ENCODE data around the gene ATP5ME.

- TF ChIP-seq CTCF (IDR thresholded peaks at IDR 0.05; ENCODE audit: low read depth, low read length, missing input control) (no peak), RAD21 (IDR thresholded peaks at IDR 0.05) (no peak), JUND (IDR thresholded peaks at IDR 0.05) (no peak), REST (IDR thresholded peaks at IDR 0.05) (no peak), EGR1 (IDR thresholded peaks at IDR 0.05; ENCODE audit: low read depth in 2 of 2) (no peak), YY1 (IDR thresholded peaks at IDR 0.05) (no peak), FOXA1 (IDR thresholded peaks at IDR 0.05) (no peak), GABPA (IDR thresholded peaks at IDR 0.05 in 1 of 2, conservative IDR thresholded peaks at IDR 0.05 in 1 of 2) (no peak), SP1 (IDR thresholded peaks at IDR 0.05) (no peak), RXRA (IDR thresholded peaks at IDR 0.05) (no peak), TAF1 (conservative IDR thresholded peaks at IDR 0.05) (no peak)
- TF ChIP-seq, protein P1, sequence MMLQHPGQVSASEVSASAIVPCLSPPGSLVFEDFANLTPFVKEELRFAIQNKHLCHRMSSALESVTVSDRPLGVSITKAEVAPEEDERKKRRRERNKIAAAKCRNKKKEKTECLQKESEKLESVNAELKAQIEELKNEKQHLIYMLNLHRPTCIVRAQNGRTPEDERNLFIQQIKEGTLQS (IDR thresholded peaks at IDR 0.05): no peak
- TF ChIP-seq, protein P2, sequence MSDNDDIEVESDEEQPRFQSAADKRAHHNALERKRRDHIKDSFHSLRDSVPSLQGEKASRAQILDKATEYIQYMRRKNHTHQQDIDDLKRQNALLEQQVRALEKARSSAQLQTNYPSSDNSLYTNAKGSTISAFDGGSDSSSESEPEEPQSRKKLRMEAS (IDR thresholded peaks at IDR 0.05): no peak
Measured at GRCh38 chr4:688854-689681, 15.0 kb upstream of the ATP5ME start, which contains the start of gene SLC49A3.

Measured in liver (tissue), 3 donors.